GM12878 (cell line): ENCODE measurements around the gene FRMPD2. TPM values are rescaled to one million over a fixed set of nuclear protein-coding genes. Genes with fewer than 3 reads are reported as not detected.

Source experiments
- ATAC-seq: fragments of 200-7000 bp; cut with Tn5 transposase; 3 replicates; pipeline ENCODE4 v1.9.1; 2020; ENCODE audit warnings: mild to moderate bottlenecking, moderate library complexity
- BruUV-seq: library from RNA; stranded (reverse); fragments of 400-500 nt; replicated peaks from 2 replicates; lab custom pipeline; 2021; lab: Mats Ljungman, UMichigan
- CTCF ChIA-PET: fragments of 300-600 bp; sonication (Branson Sonifier 250); formaldehyde crosslinking; extraction: SDS; loops from one replicate; lab custom pipeline; 2021; ENCODE audit warnings: inconsistent platforms; lab: Yijun Ruan, JAX
- POLR2A ChIA-PET: fragments of 350-600 bp; formaldehyde crosslinking; extraction: SDS; loops from one replicate; lab custom pipeline; 2021; ENCODE audit warnings: inconsistent platforms; lab: Charles Lee
- RAD21 ChIA-PET: fragments of 300-600 bp; sonication (Branson Sonifier 250); formaldehyde crosslinking; loops from one replicate; lab custom pipeline; 2023; ENCODE audit warnings: antibody characterized with exemption; ENCODE audit not compliant: unreplicated experiment; lab: Charles Lee
- SMC1A ChIA-PET: fragments of 300-600 bp; sonication (Branson Sonifier 250); formaldehyde crosslinking; loops from one replicate; lab custom pipeline; 2023; ENCODE audit not compliant: unreplicated experiment, uncharacterized antibody; lab: Charles Lee
- DNase-seq: peaks from one replicate; pipeline ENCODE4 v3.0.0-alpha.2; 2011; ENCODE audit warnings: low read depth, low spot score
- FAIRE-seq: peaks from 3 replicates; lab custom pipeline; 2011; peaks lifted over from hg19 to GRCh38; lab: Jason Lieb, UNC
- H2AFZ ChIP-seq: 2 replicates; pipeline ENCODE4 v1.6.0; 2011; ENCODE audit warnings: low read depth, low read length, control low read depth; ENCODE audit not compliant: control insufficient read depth
- H3K27ac ChIP-seq: 2 replicates; pipeline ENCODE4 v1.5.1; 2011; ENCODE audit warnings: control low read depth; ENCODE audit not compliant: control insufficient read depth, insufficient read depth
- H3K27me3 ChIP-seq, 2 experiments: replicated peaks in 1 of 2; 2 replicates each; pipeline versions ENCODE4 v1.6.0 to v1.6.1; 2011; ENCODE audit warnings: low read length in 1 of 2; ENCODE audit not compliant: control insufficient read depth in 2 of 2, insufficient read depth in 2 of 2
- H3K36me3 ChIP-seq, 2 experiments: 2 replicates each; pipeline ENCODE4 v1.5.1; 2011; ENCODE audit warnings: low read length in 1 of 2; ENCODE audit not compliant: control insufficient read depth in 2 of 2, insufficient read depth in 2 of 2
- H3K4me1 ChIP-seq: 2 replicates; pipeline ENCODE4 v1.6.1; 2011; ENCODE audit warnings: mild to moderate bottlenecking, low read length, moderate library complexity, mixed read lengths; ENCODE audit not compliant: control insufficient read depth, insufficient read depth
- H3K4me2 ChIP-seq: 2 replicates; pipeline ENCODE4 v1.6.0; 2011; ENCODE audit warnings: control low read depth; ENCODE audit not compliant: control insufficient read depth, insufficient read depth
- H3K4me3 ChIP-seq: fragments of 200-600 bp; sonication (generic); 2 replicates; pipeline ENCODE4 v1.5.1; 2016
- H3K79me2 ChIP-seq: 2 replicates; pipeline ENCODE4 v1.6.0; 2011; ENCODE audit warnings: low read length; ENCODE audit not compliant: control insufficient read depth, insufficient read depth
- H3K9ac ChIP-seq: 2 replicates; pipeline ENCODE4 v1.8.0; 2011; ENCODE audit warnings: low read length, control low read depth, mixed read lengths; ENCODE audit not compliant: control insufficient read depth, insufficient read depth
- H3K9me3 ChIP-seq: replicated peaks from 3 replicates; pipeline ENCODE4 v1.5.1; 2011; ENCODE audit warnings: mild to moderate bottlenecking, low read length; ENCODE audit not compliant: control insufficient read depth, insufficient read depth
- H4K20me1 ChIP-seq: 2 replicates; pipeline ENCODE4 v1.6.0; 2011; ENCODE audit not compliant: control insufficient read depth, insufficient read depth
- CREM ChIP-seq: IDR thresholded peaks from 2 replicates; pipeline ENCODE4 v1.6.1; 2014; ENCODE audit warnings: antibody characterized with exemption, low read depth
- FOXK2 ChIP-seq: fragments of 450-650 bp; IDR thresholded peaks from 2 replicates; pipeline ENCODE4 v1.6.1; 2017; ENCODE audit warnings: mild to moderate bottlenecking, moderate library complexity
- GABPA ChIP-seq: IDR thresholded peaks from 2 replicates; pipeline ENCODE4 v1.6.1; 2014; ENCODE audit warnings: antibody characterized with exemption, low read depth, mild to moderate bottlenecking, inconsistent platforms
- JUNB ChIP-seq: IDR thresholded peaks from 2 replicates; pipeline ENCODE4 v1.6.1; 2016; ENCODE audit warnings: antibody characterized with exemption, mild to moderate bottlenecking
- MTA3 ChIP-seq: IDR thresholded peaks from 2 replicates; pipeline ENCODE4 v1.6.1; 2012; ENCODE audit warnings: low read length, inconsistent platforms, borderline replicate concordance
- NRF1 ChIP-seq: conservative IDR thresholded peaks from 2 replicates; pipeline ENCODE4 v1.6.1; 2011; ENCODE audit warnings: mild to moderate bottlenecking, low read depth, low read length, improper control_type of control experiment
- POLR2AphosphoS2 ChIP-seq: IDR thresholded peaks from 2 replicates; pipeline ENCODE4 v1.6.1; 2011; ENCODE audit warnings: low read depth, mild to moderate bottlenecking, low read length, improper control_type of control experiment, moderate library complexity
- ZNF217 ChIP-seq: fragments of 450-650 bp; IDR thresholded peaks from 2 replicates; pipeline ENCODE4 v1.6.1; 2017; ENCODE audit warnings: antibody characterized with exemption, mild to moderate bottlenecking
- ZNF24 ChIP-seq: fragments of 450-650 bp; IDR thresholded peaks from 2 replicates; pipeline ENCODE4 v1.6.1; 2017; ENCODE audit warnings: antibody characterized with exemption, mild to moderate bottlenecking
- WGBS: methylation state at CpG from one replicate; pipeline ENCODE4 v1.1.6; 2016; ENCODE audit warnings: low lambda C conversion rate; ENCODE audit not compliant: insufficient replicate concordance, insufficient coverage; ENCODE audit errors: missing lambda C conversion rate; 5-methylcytosine and 5-hydroxymethylcytosine counted together
- in situ Hi-C: fragments of 300-500 bp; cut with MboI; formaldehyde crosslinking; loops from 9 replicates; pipeline ENCODE4 v1.14.3; 2018; ENCODE audit warnings: mixed read lengths
- intact Hi-C: fragments of 100-400 bp; cut with micrococcal nuclease; formaldehyde crosslinking; loops from one replicate; pipeline ENCODE4 v1.14.2; 2022; ENCODE audit not compliant: unreplicated experiment
- polyA plus RNA-seq, 11 experiments: library from polyadenylated mRNA; depleted of rRNA in 4 of 11; unstranded in 6 of 11; stranded (reverse) in 5 of 11; fragments of >200 nt; fragmentation: Nextera tagmentation in 4 of 11; fragmentation: Illumina TruSeq in 1 of 11; extraction: Ambion mirVana in 4 of 11; extraction: Trizol in 1 of 11; gene quantifications; 1 replicate in 1 of 11; 2 replicates in 10 of 11; pipeline versions ENCODE4 v1.2.1 to v1.2.3, GENCODE V29; 2011 to 2016; ENCODE audit warnings: inconsistent platforms in 2 of 11, missing spikeins in 2 of 11, low read depth in 1 of 11
- total RNA-seq, 4 experiments: library from RNA; depleted of rRNA in 3 of 4; stranded (reverse); fragments of >200 nt in 3 of 4; fragmentation: Illumina TruSeq in 1 of 4; extraction: Trizol in 1 of 4; gene quantifications; 2 replicates each; pipeline versions ENCODE4 v1.2.1 to v1.2.3, GENCODE V29; 2013 to 2021
- TF ChIP-seq, protein P1 (sequence below): fragments of 450-650 bp; IDR thresholded peaks from 2 replicates; pipeline ENCODE4 v1.6.1; 2017; ENCODE audit warnings: borderline replicate concordance
- TF ChIP-seq, protein P2 (sequence below): fragments of 450-650 bp; IDR thresholded peaks from 2 replicates; pipeline ENCODE4 v1.6.1; 2017; ENCODE audit warnings: mild to moderate bottlenecking, low read depth, inconsistent platforms; ENCODE audit not compliant: poor library complexity, severe bottlenecking
- TF ChIP-seq, protein P3 (sequence below): fragments of 450-650 bp; IDR thresholded peaks from 2 replicates; pipeline ENCODE4 v1.6.1; 2016; ENCODE audit warnings: mild to moderate bottlenecking, moderate library complexity, borderline replicate concordance

The FRMPD2 gene
- total and polyA plus RNA-seq, 10 of the 15 experiments (the other 5 are each of a cell fraction or from before 2014, with no cell fraction given) = 0.38 to 5.7 (median 1.4) TPM

DNA sequence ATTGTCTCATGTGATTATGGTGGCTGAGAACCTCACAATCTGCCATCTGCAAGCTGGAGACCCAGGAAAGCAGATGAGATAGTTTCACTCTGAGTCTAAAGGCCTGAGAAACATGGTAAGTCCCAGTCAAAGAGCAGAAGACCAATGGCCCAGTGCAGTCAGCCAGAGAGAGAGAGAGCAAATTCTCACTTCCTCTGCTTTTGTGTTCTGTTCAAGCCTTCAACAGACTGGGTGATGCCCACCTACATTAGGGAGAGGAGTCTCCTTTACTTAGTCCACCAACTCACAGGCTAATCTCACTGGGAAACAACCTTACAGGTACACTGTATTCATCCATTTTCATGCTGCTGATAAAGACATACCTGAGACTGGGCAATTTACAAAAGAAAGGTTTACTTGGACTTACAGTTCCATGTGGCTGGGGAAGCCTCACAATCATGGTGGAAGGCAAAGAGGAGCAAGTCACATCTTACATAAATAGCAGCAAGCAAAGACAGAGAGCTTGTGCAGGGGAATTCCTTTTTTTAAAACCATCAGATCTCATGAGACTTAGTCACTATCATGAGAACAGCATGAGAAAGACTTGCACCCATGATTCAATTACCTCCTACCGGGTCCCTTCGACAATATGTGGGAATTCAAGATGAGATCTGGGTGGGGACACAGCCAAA is 4.7 kb upstream of the FRMPD2 start (continued):
- TF ChIP-seq, protein P1, sequence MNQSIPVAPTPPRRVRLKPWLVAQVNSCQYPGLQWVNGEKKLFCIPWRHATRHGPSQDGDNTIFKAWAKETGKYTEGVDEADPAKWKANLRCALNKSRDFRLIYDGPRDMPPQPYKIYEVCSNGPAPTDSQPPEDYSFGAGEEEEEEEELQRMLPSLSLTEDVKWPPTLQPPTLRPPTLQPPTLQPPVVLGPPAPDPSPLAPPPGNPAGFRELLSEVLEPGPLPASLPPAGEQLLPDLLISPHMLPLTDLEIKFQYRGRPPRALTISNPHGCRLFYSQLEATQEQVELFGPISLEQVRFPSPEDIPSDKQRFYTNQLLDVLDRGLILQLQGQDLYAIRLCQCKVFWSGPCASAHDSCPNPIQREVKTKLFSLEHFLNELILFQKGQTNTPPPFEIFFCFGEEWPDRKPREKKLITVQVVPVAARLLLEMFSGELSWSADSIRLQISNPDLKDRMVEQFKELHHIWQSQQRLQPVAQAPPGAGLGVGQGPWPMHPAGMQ = no peak
- TF ChIP-seq CREM (peak; percentile 81), POLR2AphosphoS2 (0 out of 2 replicates have a peak, but pooled peaks have one; percentile 28), NRF1 (no peak)

DNA sequence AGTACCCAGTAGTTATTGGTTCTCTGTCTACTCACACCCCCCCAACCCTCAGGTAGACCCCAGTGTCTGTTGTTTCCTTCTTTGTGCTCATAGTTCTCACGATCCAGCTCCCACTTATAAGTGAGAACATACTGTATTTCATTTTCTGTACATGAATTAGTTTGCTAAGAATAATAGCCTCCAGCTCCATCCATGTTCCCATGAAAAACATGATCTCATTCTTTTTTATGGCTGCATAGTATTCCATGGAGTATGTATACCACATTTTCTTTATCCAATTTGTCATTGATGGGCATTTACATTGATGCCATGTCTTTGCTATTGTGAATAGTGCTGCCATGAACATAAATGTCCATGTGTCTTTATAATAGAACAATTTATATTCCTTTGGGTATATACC is 2.6 kb upstream of the FRMPD2 start:
- no peaks in the 10 kb centered on the region for H4K20me1 ChIP-seq
- H3K9me3 ChIP-seq = peaks cover 10% of the 10 kb centered on the region
- no peak overlapping the region for H3K9ac ChIP-seq
- peaks cover 34% of the 10 kb centered on the region for H3K4me1 ChIP-seq
- no peak overlapping the region for H3K4me2 ChIP-seq
- H3K4me3 ChIP-seq = no peak overlapping the region
- H3K36me3 ChIP-seq = no peaks in the 10 kb centered on the region
- no peak overlapping the region for H2AFZ ChIP-seq
- FAIRE-seq (no peak), DNase-seq (no peak), ATAC-seq (no peak)
- POLR2A ChIA-PET = interaction anchor here (0.7 to 5.8 kb wide), 4 partner anchors 12 to 80 kb away, joined by 3 to 43 read pairs (median 4); no protein-coding TSS in a partner anchor
- H3K27me3 ChIP-seq = no peaks in the 10 kb centered on the region
- no peaks in the 10 kb centered on the region; the same call in none of the 2 replicates for H3K79me2 ChIP-seq
- RAD21 ChIA-PET = interaction anchor here (3.5 to 4.9 kb wide), 2 partner anchors 10 to 26 kb away, joined by 16 to 34 read pairs; no protein-coding TSS in a partner anchor
- intact Hi-C loops = no loop called here
- SMC1A ChIA-PET = interaction anchor here (1.5 to 7.4 kb wide), 2 partner anchors 11 to 68 kb away, joined by 3 to 87 read pairs; no protein-coding TSS in a partner anchor
- in situ Hi-C loops = no loop called here
- BruUV-seq = no TSS peak
- WGBS = 94% methylated on average over 1 of the region's 1 CpG
- CTCF ChIA-PET = interaction anchor here (5.9 kb wide), 1 partner anchor 12 kb away, joined by 45 read pairs; no protein-coding TSS in a partner anchor
- no peak overlapping the region for H3K27ac ChIP-seq
- TF ChIP-seq GABPA (no peak), FOXK2 (no peak), CREM (no peak), ZNF217 (no peak; the same call in 1 of the 2 replicates), MTA3 (no peak), ZNF24 (no peak), JUNB (no peak)
- TF ChIP-seq, protein P2, sequence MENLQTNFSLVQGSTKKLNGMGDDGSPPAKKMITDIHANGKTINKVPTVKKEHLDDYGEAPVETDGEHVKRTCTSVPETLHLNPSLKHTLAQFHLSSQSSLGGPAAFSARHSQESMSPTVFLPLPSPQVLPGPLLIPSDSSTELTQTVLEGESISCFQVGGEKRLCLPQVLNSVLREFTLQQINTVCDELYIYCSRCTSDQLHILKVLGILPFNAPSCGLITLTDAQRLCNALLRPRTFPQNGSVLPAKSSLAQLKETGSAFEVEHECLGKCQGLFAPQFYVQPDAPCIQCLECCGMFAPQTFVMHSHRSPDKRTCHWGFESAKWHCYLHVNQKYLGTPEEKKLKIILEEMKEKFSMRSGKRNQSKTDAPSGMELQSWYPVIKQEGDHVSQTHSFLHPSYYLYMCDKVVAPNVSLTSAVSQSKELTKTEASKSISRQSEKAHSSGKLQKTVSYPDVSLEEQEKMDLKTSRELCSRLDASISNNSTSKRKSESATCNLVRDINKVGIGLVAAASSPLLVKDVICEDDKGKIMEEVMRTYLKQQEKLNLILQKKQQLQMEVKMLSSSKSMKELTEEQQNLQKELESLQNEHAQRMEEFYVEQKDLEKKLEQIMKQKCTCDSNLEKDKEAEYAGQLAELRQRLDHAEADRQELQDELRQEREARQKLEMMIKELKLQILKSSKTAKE = no peak
- TF ChIP-seq, protein P3, sequence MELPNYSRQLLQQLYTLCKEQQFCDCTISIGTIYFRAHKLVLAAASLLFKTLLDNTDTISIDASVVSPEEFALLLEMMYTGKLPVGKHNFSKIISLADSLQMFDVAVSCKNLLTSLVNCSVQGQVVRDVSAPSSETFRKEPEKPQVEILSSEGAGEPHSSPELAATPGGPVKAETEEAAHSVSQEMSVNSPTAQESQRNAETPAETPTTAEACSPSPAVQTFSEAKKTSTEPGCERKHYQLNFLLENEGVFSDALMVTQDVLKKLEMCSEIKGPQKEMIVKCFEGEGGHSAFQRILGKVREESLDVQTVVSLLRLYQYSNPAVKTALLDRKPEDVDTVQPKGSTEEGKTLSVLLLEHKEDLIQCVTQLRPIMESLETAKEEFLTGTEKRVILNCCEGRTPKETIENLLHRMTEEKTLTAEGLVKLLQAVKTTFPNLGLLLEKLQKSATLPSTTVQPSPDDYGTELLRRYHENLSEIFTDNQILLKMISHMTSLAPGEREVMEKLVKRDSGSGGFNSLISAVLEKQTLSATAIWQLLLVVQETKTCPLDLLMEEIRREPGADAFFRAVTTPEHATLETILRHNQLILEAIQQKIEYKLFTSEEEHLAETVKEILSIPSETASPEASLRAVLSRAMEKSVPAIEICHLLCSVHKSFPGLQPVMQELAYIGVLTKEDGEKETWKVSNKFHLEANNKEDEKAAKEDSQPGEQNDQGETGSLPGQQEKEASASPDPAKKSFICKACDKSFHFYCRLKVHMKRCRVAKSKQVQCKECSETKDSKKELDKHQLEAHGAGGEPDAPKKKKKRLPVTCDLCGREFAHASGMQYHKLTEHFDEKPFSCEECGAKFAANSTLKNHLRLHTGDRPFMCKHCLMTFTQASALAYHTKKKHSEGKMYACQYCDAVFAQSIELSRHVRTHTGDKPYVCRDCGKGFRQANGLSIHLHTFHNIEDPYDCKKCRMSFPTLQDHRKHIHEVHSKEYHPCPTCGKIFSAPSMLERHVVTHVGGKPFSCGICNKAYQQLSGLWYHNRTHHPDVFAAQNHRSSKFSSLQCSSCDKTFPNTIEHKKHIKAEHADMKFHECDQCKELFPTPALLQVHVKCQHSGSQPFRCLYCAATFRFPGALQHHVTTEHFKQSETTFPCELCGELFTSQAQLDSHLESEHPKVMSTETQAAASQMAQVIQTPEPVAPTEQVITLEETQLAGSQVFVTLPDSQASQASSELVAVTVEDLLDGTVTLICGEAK = no peak
